Stimulated activated naive CD8-positive, alpha-beta T cell treated with anti-CD3 and anti-CD28 coated beads, Interleukin-15, Interleukin-2, amounts not matched to agents 100 ng/mL and 50 ng/mL, for 24 hours (primary cell): Measurements from ENCODE around the gene GOPC.

Experiments
- H3K27ac Mint-ChIP-seq: one replicate; pipeline ENCODE4 v1.8.0; 2021; ENCODE audit warnings: mild to moderate bottlenecking, mixed read lengths
- H3K27me3 Mint-ChIP-seq: one replicate; pipeline ENCODE4 v1.8.0; 2021; ENCODE audit warnings: mixed read lengths
- H3K36me3 Mint-ChIP-seq: one replicate; pipeline ENCODE4 v1.8.0; 2021; ENCODE audit warnings: low read depth, mixed read lengths
- H3K4me1 Mint-ChIP-seq: one replicate; pipeline ENCODE4 v1.8.0; 2021; ENCODE audit warnings: low read depth, mixed read lengths
- H3K4me3 Mint-ChIP-seq: one replicate; pipeline ENCODE4 v1.8.0; 2021; ENCODE audit warnings: mild to moderate bottlenecking, mixed read lengths
- H3K9me3 Mint-ChIP-seq: one replicate; pipeline ENCODE4 v1.8.0; 2021; ENCODE audit warnings: mixed read lengths

GOPC gene

GRCh38 chr6:117605169-117605826 lies 3.0 kb upstream of the GOPC start:
- no peak overlapping the region for H3K27ac Mint-ChIP-seq

GRCh38 chr6:117603821-117604220 lies 1.5 kb upstream of the GOPC start:
- Mint-ChIP-seq H3K4me3 (no peak overlapping the region), H3K27ac (no peak overlapping the region), H3K36me3 (peaks cover 6% of the 10 kb centered on the region), H3K27me3 (peaks cover 13% of the 10 kb centered on the region), H3K9me3 (no peaks in the 10 kb centered on the region), H3K4me1 (peaks cover 36% of the 10 kb centered on the region)

More at GRCh38 chr6:117605169-117605826, 3.0 kb upstream of the GOPC start:
- H3K4me1 Mint-ChIP-seq, result peaks cover 23% of the 10 kb centered on the region
- no peak overlapping the region for H3K4me3 Mint-ChIP-seq
- no peaks in the 10 kb centered on the region for H3K36me3 Mint-ChIP-seq
- H3K9me3 Mint-ChIP-seq, result no peaks in the 10 kb centered on the region
- H3K27me3 Mint-ChIP-seq, result peaks cover 13% of the 10 kb centered on the region

- peak overlapping the region; percentile 99 for H3K27ac Mint-ChIP-seq
- H3K9me3 Mint-ChIP-seq, result no peaks in the 10 kb centered on the region
- H3K27me3 Mint-ChIP-seq, result peaks cover 10% of the 10 kb centered on the region
- H3K36me3 Mint-ChIP-seq, result peaks cover 13% of the 10 kb centered on the region
- peak overlapping the region; percentile 98 for H3K4me3 Mint-ChIP-seq
- peaks cover 43% of the 10 kb centered on the region for H3K4me1 Mint-ChIP-seq
Observed at GRCh38 chr6:117602899-117603588, 733 bp upstream of the GOPC start.

- Mint-ChIP-seq H3K27me3 (peaks cover under 1% of the 10 kb centered on the region), H3K4me1 (peaks cover 46% of the 10 kb centered on the region), H3K9me3 (peaks cover 4% of the 10 kb centered on the region), H3K27ac (peak overlapping the region; percentile 99), H3K4me3 (peak overlapping the region; percentile 98), H3K36me3 (peaks cover 25% of the 10 kb centered on the region)
Observed at GRCh38 chr6:117601811-117602150, 530 bp downstream of the GOPC start.

GRCh38 chr6:117600008-117600743 lies 2.1 kb downstream of the GOPC start:
- H3K4me1 Mint-ChIP-seq, result peaks cover 45% of the 10 kb centered on the region
- H3K9me3 Mint-ChIP-seq, result peaks cover 8% of the 10 kb centered on the region
- no peaks in the 10 kb centered on the region for H3K27me3 Mint-ChIP-seq

GRCh38 chr6:117597755-117598154 lies 4.6 kb downstream of the GOPC start:
- H3K27me3 Mint-ChIP-seq, result no peaks in the 10 kb centered on the region

More at GRCh38 chr6:117600008-117600743, 2.1 kb downstream of the GOPC start:
- peaks cover 40% of the 10 kb centered on the region for H3K36me3 Mint-ChIP-seq
- H3K4me3 Mint-ChIP-seq, result peak overlapping the region; percentile 98
- no peak overlapping the region for H3K27ac Mint-ChIP-seq

GRCh38 chr6:117595099-117595923 lies 7.0 kb downstream of the GOPC start:
- Mint-ChIP-seq H3K4me3 (no peak overlapping the region), H3K36me3 (peaks cover 43% of the 10 kb centered on the region), H3K27ac (no peak overlapping the region), H3K9me3 (peaks cover 8% of the 10 kb centered on the region), H3K4me1 (peaks cover 29% of the 10 kb centered on the region), H3K27me3 (no peaks in the 10 kb centered on the region)

More at GRCh38 chr6:117597755-117598154, 4.6 kb downstream of the GOPC start:
- Mint-ChIP-seq H3K27ac (no peak overlapping the region), H3K4me3 (no peak overlapping the region), H3K9me3 (peaks cover 8% of the 10 kb centered on the region), H3K4me1 (peaks cover 38% of the 10 kb centered on the region), H3K36me3 (peaks cover 40% of the 10 kb centered on the region)

GRCh38 chr6:117592983-117593759 lies 9.1 kb downstream of the GOPC start:
- Mint-ChIP-seq H3K27me3 (no peaks in the 10 kb centered on the region), H3K9me3 (peaks cover 8% of the 10 kb centered on the region), H3K27ac (no peak overlapping the region), H3K4me1 (peaks cover 13% of the 10 kb centered on the region), H3K36me3 (peaks cover 44% of the 10 kb centered on the region), H3K4me3 (no peak overlapping the region)

- Mint-ChIP-seq H3K4me1 (peaks cover 14% of the 10 kb centered on the region), H3K36me3 (peaks cover 34% of the 10 kb centered on the region), H3K27ac (no peak overlapping the region), H3K4me3 (no peak overlapping the region), H3K9me3 (peaks cover 4% of the 10 kb centered on the region), H3K27me3 (no peaks in the 10 kb centered on the region)
Observed at GRCh38 chr6:117591405-117591804, 10.9 kb downstream of the GOPC start.

- Mint-ChIP-seq H3K27me3 (no peaks in the 10 kb centered on the region), H3K9me3 (no peaks in the 10 kb centered on the region), H3K4me3 (no peak overlapping the region), H3K36me3 (peaks cover 24% of the 10 kb centered on the region), H3K27ac (no peak overlapping the region), H3K4me1 (peaks cover 14% of the 10 kb centered on the region)
Observed at GRCh38 chr6:117590447-117590846, 11.9 kb downstream of the GOPC start.

GRCh38 chr6:117585647-117586046 lies 16.7 kb downstream of the GOPC start:
- Mint-ChIP-seq H3K9me3 (no peaks in the 10 kb centered on the region), H3K36me3 (peaks cover 44% of the 10 kb centered on the region), H3K27ac (no peak overlapping the region), H3K27me3 (no peaks in the 10 kb centered on the region), H3K4me3 (no peak overlapping the region), H3K4me1 (peaks cover 17% of the 10 kb centered on the region)

GRCh38 chr6:117574198-117574597 lies 28.1 kb downstream of the GOPC start:
- Mint-ChIP-seq H3K27me3 (no peaks in the 10 kb centered on the region), H3K36me3 (peaks cover 45% of the 10 kb centered on the region), H3K4me3 (no peak overlapping the region)

GRCh38 chr6:117573006-117573680 lies 29.2 kb downstream of the GOPC start:
- Mint-ChIP-seq H3K4me1 (no peaks in the 10 kb centered on the region), H3K4me3 (no peak overlapping the region), H3K27me3 (no peaks in the 10 kb centered on the region), H3K27ac (no peak overlapping the region), H3K36me3 (peaks cover 49% of the 10 kb centered on the region), H3K9me3 (no peaks in the 10 kb centered on the region)

More at GRCh38 chr6:117574198-117574597, 28.1 kb downstream of the GOPC start:
- H3K4me1 Mint-ChIP-seq, result no peaks in the 10 kb centered on the region
- H3K9me3 Mint-ChIP-seq, result no peaks in the 10 kb centered on the region
- no peak overlapping the region for H3K27ac Mint-ChIP-seq
